Esophagus squamous epithelium (tissue), 4 donors: ENCODE measurements around the gene OPCML.

Experiments
- CTCF ChIP-seq, 6 experiments: fragments of 450-650 bp in 4 of 6; fragments of 200-600 bp in 2 of 6; sonication (generic) in 2 of 6; IDR thresholded peaks; one replicate each; pipeline ENCODE4 v1.5.1; 2016 to 2019; ENCODE audit warnings: antibody characterized with exemption in 6 of 6, mild to moderate bottlenecking in 4 of 6, moderate library complexity in 4 of 6
- POLR2A ChIP-seq, 4 donors: fragments of 450-650 bp; IDR thresholded peaks; one replicate each; pipeline ENCODE4 v1.6.1; 2017; ENCODE audit warnings: antibody characterized with exemption in 4 of 4, mild to moderate bottlenecking in 4 of 4, moderate library complexity in 3 of 4

GRCh38 chr11:132782102-132782501, 750.2 kb downstream of the OPCML start:
- TF ChIP-seq CTCF (IDR thresholded peaks at IDR 0.05), result no peak
- no peak for TF ChIP-seq POLR2A (IDR thresholded peaks at IDR 0.05)
